GM12865 (cell line): Measurements from ENCODE around the gene CIAO2B.
"Not testable (repeated sequence)": the region's sequence is repeated elsewhere in the genome, so short reads cannot be mapped to it uniquely, and the experiment has no call there.

Source experiments
- DNase-seq: peaks from one replicate; pipeline ENCODE4 v3.0.0; 2010; ENCODE audit warnings: low read depth
- H3K4me3 ChIP-seq: 2 replicates; pipeline ENCODE4 v1.5.1; 2011; ENCODE audit warnings: mild to moderate bottlenecking, low read depth, low read length, control low read depth
- CTCF ChIP-seq: IDR thresholded peaks from 2 replicates; pipeline ENCODE4 v1.5.1; 2011; ENCODE audit warnings: low read length, control low read depth, low read depth, inconsistent platforms; ENCODE audit not compliant: insufficient read depth; ENCODE audit errors: missing control alignments

Gene CIAO2B

GRCh38 chr16:66960270-66960669 is 26.1 kb upstream of the CIAO2B start:
- H3K4me3 ChIP-seq: no peak overlapping the region
- no peak for TF ChIP-seq CTCF
- DNase-seq: no peak

DNA sequence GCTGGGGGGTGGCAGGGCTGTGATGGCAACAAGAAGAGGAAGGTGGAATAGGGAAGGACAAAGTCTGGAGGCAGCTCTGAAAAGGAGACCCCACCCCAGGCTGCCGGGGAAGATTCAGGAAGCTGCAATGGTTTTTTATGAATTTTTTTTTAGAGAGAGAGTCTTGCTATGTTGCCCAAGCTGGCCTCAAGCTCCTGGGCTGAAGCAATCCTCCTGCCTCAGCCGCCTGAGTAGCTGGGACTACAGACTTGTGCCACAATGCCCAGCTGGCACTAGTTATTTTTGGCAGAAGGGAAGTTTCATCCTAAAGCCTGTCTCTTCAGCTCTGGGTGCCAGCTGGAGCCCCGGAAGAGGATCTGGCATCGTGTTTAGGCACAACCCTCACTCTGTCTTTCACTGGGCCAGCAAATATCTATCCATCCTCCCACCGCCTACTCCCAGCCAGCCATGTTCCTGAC is 25.5 kb upstream of the CIAO2B start:
- H3K4me3 ChIP-seq: no peak overlapping the region
- TF ChIP-seq CTCF: no peak
- no peak for DNase-seq

DNA sequence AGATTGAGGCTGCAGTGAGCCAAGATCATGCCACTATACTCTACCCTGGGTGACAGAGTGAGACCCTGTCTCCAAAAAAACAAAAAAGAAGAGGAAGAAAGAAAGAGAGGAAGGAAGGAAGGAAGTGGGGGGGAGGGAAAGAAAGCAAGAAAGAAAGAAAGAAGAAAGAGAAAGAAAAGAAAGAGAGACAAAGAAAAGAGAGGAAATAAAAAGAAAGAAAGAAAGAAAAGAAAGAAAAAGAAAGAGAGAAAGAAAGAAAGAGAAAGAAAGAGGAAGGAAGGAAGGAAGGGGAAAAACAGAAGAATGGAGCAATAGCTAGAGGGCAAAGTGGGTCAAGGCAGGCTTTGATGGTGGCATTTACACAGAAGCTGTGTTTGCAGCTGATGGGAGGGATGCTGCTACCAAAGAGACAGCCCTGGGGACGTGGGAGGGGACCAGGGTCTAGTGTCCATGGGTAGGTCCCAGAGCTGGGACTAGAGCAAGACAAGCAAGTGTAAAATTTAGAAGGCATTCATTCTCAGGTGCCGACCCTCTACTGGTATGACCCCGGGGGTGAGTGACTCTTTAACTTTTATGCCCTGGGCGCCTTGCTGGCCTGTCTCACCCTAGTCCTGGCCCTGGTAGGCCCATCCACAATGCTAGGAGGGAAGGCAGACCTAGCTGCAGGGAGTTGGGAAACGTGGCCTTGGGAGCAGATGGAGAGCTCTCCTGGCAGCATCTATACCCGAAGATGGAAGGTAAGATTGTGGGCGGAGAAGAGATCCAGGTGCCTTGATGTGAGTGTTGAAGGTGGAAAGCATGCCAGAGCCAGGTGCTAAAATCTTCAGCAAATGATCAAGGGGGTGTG is 24.9 kb upstream of the CIAO2B start:
- no peak overlapping the region for H3K4me3 ChIP-seq
- no peak for TF ChIP-seq CTCF
- DNase-seq: no peak

DNA sequence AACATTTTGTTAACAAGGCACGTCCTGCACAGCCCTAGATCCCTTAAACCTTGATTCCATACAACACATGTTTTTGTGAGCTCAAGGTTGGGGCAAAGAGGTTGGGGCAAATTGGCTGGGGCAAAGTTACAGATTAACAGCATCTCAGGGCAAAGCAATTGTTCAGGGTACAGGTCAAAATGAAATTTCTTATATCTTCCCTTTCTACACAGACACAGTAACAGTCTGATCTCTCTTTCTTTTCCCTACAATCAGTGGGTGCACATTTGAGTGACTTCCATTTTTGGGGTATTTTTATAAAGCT is 21.9 kb upstream of the CIAO2B start:
- not testable (repeated sequence) for H3K4me3 ChIP-seq, DNase-seq

GRCh38 chr16:66955363-66956153 is 21.4 kb upstream of the CIAO2B start:
- H3K4me3 ChIP-seq, DNase-seq: not testable (repeated sequence)

- peak; percentile 81 for TF ChIP-seq CTCF
- H3K4me3 ChIP-seq: no peak overlapping the region
- DNase-seq: peak; percentile 81
Observed at GRCh38 chr16:66954097-66954659, 20.0 kb upstream of the CIAO2B start.

GRCh38 chr16:66953462-66954096 is 19.4 kb upstream of the CIAO2B start:
- H3K4me3 ChIP-seq: no peak overlapping the region
- no peak for DNase-seq
- TF ChIP-seq CTCF: no peak
